HL-60 (cell line): ENCODE measurements around the gene PXDC1.

Experiments used
- CTCF ChIP-seq: IDR thresholded peaks from one replicate; pipeline ENCODE4 v1.5.1; 2011; ENCODE audit warnings: low read length, control low read depth, inconsistent platforms; ENCODE audit not compliant: insufficient read depth
- REST ChIP-seq: IDR thresholded peaks from 2 replicates; pipeline ENCODE4 v1.6.1; 2012; ENCODE audit warnings: low read depth; ENCODE audit not compliant: insufficient replicate concordance

GRCh38 chr6:3711776-3712175 is 39.7 kb downstream of the PXDC1 start:
- TF ChIP-seq CTCF (no peak), REST (no peak)
